ENCODE results near the gene OSM.

DNA sequence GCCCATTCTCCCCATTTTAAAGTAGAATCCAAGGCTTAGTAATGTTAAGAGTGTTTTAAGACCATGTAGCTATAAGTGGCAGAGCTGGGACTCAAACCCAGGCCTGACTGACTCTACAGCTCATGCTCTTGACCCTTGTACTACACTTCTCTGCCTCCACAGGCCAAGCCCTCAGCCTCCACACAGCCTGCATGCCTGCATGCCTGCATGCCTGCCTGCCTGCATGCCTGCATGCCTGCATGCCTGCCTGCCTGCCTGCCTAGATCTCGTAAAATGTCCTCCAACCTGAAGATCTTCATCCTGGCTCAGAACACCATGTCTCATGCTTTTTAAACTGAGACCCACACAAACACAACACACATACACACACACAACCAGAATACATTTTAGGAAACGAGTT is 41.4 kb upstream of the OSM start:
- TF ChIP-seq, protein P1, sequence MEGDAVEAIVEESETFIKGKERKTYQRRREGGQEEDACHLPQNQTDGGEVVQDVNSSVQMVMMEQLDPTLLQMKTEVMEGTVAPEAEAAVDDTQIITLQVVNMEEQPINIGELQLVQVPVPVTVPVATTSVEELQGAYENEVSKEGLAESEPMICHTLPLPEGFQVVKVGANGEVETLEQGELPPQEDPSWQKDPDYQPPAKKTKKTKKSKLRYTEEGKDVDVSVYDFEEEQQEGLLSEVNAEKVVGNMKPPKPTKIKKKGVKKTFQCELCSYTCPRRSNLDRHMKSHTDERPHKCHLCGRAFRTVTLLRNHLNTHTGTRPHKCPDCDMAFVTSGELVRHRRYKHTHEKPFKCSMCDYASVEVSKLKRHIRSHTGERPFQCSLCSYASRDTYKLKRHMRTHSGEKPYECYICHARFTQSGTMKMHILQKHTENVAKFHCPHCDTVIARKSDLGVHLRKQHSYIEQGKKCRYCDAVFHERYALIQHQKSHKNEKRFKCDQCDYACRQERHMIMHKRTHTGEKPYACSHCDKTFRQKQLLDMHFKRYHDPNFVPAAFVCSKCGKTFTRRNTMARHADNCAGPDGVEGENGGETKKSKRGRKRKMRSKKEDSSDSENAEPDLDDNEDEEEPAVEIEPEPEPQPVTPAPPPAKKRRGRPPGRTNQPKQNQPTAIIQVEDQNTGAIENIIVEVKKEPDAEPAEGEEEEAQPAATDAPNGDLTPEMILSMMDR (IDR thresholded peaks at IDR 0.05): no peak
- TF ChIP-seq POLR2A (IDR thresholded peaks at IDR 0.05): no peak
- TF ChIP-seq POLR2AphosphoS5 (IDR thresholded peaks at IDR 0.05): no peak
